ENCODE measurements around the gene WNK2. TPM values are rescaled to one million over a fixed set of nuclear protein-coding genes. Genes with fewer than 3 reads are reported as not detected.

Gene WNK2
- total RNA-seq, 1 donor from 2014 or later, result 1.9 TPM

- H3K4me1 Mint-ChIP-seq (ENCODE audit: low read depth, unreplicated experiment), result no peaks in the 10 kb centered on the region
- H3K4me3 ChIP-seq (ENCODE audit: insufficient read depth, low read depth, low read length), result no peak overlapping the region
- peaks cover 48% of the 10 kb centered on the region for H3K27me3 Mint-ChIP-seq (ENCODE audit: low read depth, unreplicated experiment)
- H3K4me2 ChIP-seq (ENCODE audit: low read length), result no peak overlapping the region
- H3K27ac Mint-ChIP-seq (ENCODE audit: unreplicated experiment), result no peak overlapping the region
- H3K36me3 Mint-ChIP-seq (ENCODE audit: low read depth, unreplicated experiment), result no peaks in the 10 kb centered on the region
- no peaks in the 10 kb centered on the region for H3K9me3 Mint-ChIP-seq (ENCODE audit: unreplicated experiment)
- no peaks in the 10 kb centered on the region for H3K79me2 ChIP-seq (ENCODE audit: insufficient read depth, low read length)
- H3K9me3 ChIP-seq (ENCODE audit: insufficient read depth, low read depth, low read length), result no peaks in the 10 kb centered on the region
- DNase-seq (ENCODE audit: low read depth) (no peak), FAIRE-seq (no peak)
- H3K4me1 ChIP-seq (ENCODE audit: insufficient read depth, low read length), result no peaks in the 10 kb centered on the region
- H2AFZ ChIP-seq (ENCODE audit: low read depth, low read length), result no peak overlapping the region
- H4K20me1 ChIP-seq (ENCODE audit: insufficient read depth, low read length), result no peaks in the 10 kb centered on the region
- H3K36me3 ChIP-seq (ENCODE audit: insufficient read depth, low read length), result no peaks in the 10 kb centered on the region
- no peaks in the 10 kb centered on the region for H3K27me3 ChIP-seq (ENCODE audit: insufficient read depth, low read length)
- TF ChIP-seq CTCF (IDR thresholded peaks at IDR 0.05; ENCODE audit: insufficient read depth, low read depth, low read length) (no peak), EZH2 (IDR thresholded peaks at IDR 0.05; ENCODE audit: insufficient read depth, low read length) (no peak)
- H3K27ac ChIP-seq (ENCODE audit: low read depth, low read length), result no peak overlapping the region
- H3K4me3 Mint-ChIP-seq (ENCODE audit: unreplicated experiment), result no peak overlapping the region
- no peak overlapping the region for H3K9ac ChIP-seq (ENCODE audit: low read length)
Measured at GRCh38 chr9:93257808-93258331, 73.9 kb downstream of the WNK2 start.

GRCh38 chr9:93258419-93258817 is 74.5 kb downstream of the WNK2 start:
- no peaks in the 10 kb centered on the region for H4K20me1 ChIP-seq (ENCODE audit: insufficient read depth, low read length)
- no peak overlapping the region for H3K27ac Mint-ChIP-seq (ENCODE audit: unreplicated experiment)
- no peaks in the 10 kb centered on the region for H3K27me3 ChIP-seq (ENCODE audit: insufficient read depth, low read length)
- no peak overlapping the region for H3K4me3 ChIP-seq (ENCODE audit: insufficient read depth, low read depth, low read length)
- TF ChIP-seq EZH2 (IDR thresholded peaks at IDR 0.05; ENCODE audit: insufficient read depth, low read length) (no peak), CTCF (IDR thresholded peaks at IDR 0.05; ENCODE audit: insufficient read depth, low read depth, low read length) (no peak)
- H3K27me3 Mint-ChIP-seq (ENCODE audit: low read depth, unreplicated experiment), result peaks cover 48% of the 10 kb centered on the region
- H3K36me3 Mint-ChIP-seq (ENCODE audit: low read depth, unreplicated experiment), result no peaks in the 10 kb centered on the region
- H3K4me2 ChIP-seq (ENCODE audit: low read length), result no peak overlapping the region
- no peak overlapping the region for H3K27ac ChIP-seq (ENCODE audit: low read depth, low read length)
- no peaks in the 10 kb centered on the region for H3K79me2 ChIP-seq (ENCODE audit: insufficient read depth, low read length)
- no peaks in the 10 kb centered on the region for H3K4me1 ChIP-seq (ENCODE audit: insufficient read depth, low read length)
- H3K9me3 ChIP-seq (ENCODE audit: insufficient read depth, low read depth, low read length), result no peaks in the 10 kb centered on the region
- H2AFZ ChIP-seq (ENCODE audit: low read depth, low read length), result no peak overlapping the region
- FAIRE-seq (no peak), DNase-seq (ENCODE audit: low read depth) (no peak)
- no peaks in the 10 kb centered on the region for H3K36me3 ChIP-seq (ENCODE audit: insufficient read depth, low read length)
- no peak overlapping the region for H3K9ac ChIP-seq (ENCODE audit: low read length)
- no peaks in the 10 kb centered on the region for H3K4me1 Mint-ChIP-seq (ENCODE audit: low read depth, unreplicated experiment)
- no peak overlapping the region for H3K4me3 Mint-ChIP-seq (ENCODE audit: unreplicated experiment)
- no peaks in the 10 kb centered on the region for H3K9me3 Mint-ChIP-seq (ENCODE audit: unreplicated experiment)

GRCh38 chr9:93258818-93259489 is 75.0 kb downstream of the WNK2 start:
- no peaks in the 10 kb centered on the region for H3K9me3 ChIP-seq (ENCODE audit: insufficient read depth, low read depth, low read length)
- H2AFZ ChIP-seq (ENCODE audit: low read depth, low read length), result no peak overlapping the region
- Mint-ChIP-seq H3K4me3 (ENCODE audit: unreplicated experiment) (no peak overlapping the region), H3K27ac (ENCODE audit: unreplicated experiment) (no peak overlapping the region), H3K4me1 (ENCODE audit: low read depth, unreplicated experiment) (no peaks in the 10 kb centered on the region), H3K9me3 (ENCODE audit: unreplicated experiment) (no peaks in the 10 kb centered on the region), H3K27me3 (ENCODE audit: low read depth, unreplicated experiment) (peaks cover 48% of the 10 kb centered on the region), H3K36me3 (ENCODE audit: low read depth, unreplicated experiment) (no peaks in the 10 kb centered on the region)
- DNase-seq (ENCODE audit: low read depth) (no peak), FAIRE-seq (no peak)
- H3K79me2 ChIP-seq (ENCODE audit: insufficient read depth, low read length), result no peaks in the 10 kb centered on the region
- no peak for TF ChIP-seq EZH2 (IDR thresholded peaks at IDR 0.05; ENCODE audit: insufficient read depth, low read length)
- TF ChIP-seq CTCF (IDR thresholded peaks at IDR 0.05; ENCODE audit: insufficient read depth, low read depth, low read length), result no peak
- H3K4me1 ChIP-seq (ENCODE audit: insufficient read depth, low read length), result no peaks in the 10 kb centered on the region
- H3K9ac ChIP-seq (ENCODE audit: low read length), result no peak overlapping the region
- H3K4me3 ChIP-seq (ENCODE audit: insufficient read depth, low read depth, low read length), result no peak overlapping the region
- H3K36me3 ChIP-seq (ENCODE audit: insufficient read depth, low read length), result no peaks in the 10 kb centered on the region
- no peak overlapping the region for H3K4me2 ChIP-seq (ENCODE audit: low read length)
- no peak overlapping the region for H3K27ac ChIP-seq (ENCODE audit: low read depth, low read length)
- no peaks in the 10 kb centered on the region for H4K20me1 ChIP-seq (ENCODE audit: insufficient read depth, low read length)
- H3K27me3 ChIP-seq (ENCODE audit: insufficient read depth, low read length), result no peaks in the 10 kb centered on the region
